Measurements from ENCODE around the gene NAALADL2. TPM values are rescaled to one million over a fixed set of nuclear protein-coding genes. Genes with fewer than 3 reads are reported as not detected.

The NAALADL2 gene
- total and polyA plus RNA-seq, 9 of the 15 experiments (the other 6 are each of a cell fraction or from before 2014, with no cell fraction given), result 0.29 to 1.1 (median 0.79) TPM; not detected in 1

DNA sequence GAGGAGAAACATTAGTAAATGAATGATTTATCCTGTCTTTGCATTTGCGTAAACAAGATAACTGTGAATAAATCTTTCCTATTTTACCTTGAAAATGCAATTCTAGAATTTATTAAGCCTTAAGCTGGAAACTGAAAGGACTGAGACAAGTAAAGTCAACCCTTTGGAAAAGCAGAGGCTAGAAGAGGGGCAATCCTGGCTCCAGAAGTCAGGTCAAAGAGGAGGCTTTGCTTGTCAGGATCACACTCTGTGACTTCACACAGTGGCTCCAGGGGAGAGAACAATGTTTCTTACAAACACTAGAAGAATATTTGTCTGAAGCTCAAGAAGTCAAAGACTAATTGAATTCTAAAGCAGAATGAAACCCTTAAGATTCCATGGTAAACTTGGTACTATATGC, 530.4 kb downstream of the NAALADL2 start (continued):
- TF ChIP-seq, protein P1, sequence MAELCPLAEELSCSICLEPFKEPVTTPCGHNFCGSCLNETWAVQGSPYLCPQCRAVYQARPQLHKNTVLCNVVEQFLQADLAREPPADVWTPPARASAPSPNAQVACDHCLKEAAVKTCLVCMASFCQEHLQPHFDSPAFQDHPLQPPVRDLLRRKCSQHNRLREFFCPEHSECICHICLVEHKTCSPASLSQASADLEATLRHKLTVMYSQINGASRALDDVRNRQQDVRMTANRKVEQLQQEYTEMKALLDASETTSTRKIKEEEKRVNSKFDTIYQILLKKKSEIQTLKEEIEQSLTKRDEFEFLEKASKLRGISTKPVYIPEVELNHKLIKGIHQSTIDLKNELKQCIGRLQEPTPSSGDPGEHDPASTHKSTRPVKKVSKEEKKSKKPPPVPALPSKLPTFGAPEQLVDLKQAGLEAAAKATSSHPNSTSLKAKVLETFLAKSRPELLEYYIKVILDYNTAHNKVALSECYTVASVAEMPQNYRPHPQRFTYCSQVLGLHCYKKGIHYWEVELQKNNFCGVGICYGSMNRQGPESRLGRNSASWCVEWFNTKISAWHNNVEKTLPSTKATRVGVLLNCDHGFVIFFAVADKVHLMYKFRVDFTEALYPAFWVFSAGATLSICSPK (IDR thresholded peaks at IDR 0.05; ENCODE audit: borderline replicate concordance), result no peak
- TF ChIP-seq SRSF3 (IDR thresholded peaks at IDR 0.05; ENCODE audit: insufficient read depth, low read length) (no peak), ARHGAP35 (IDR thresholded peaks at IDR 0.05; ENCODE audit: partially characterized antibody) (no peak), ZBTB12 (CRISPR knock-in tag; IDR thresholded peaks at IDR 0.05) (no peak), MEIS2 (IDR thresholded peaks at IDR 0.05; ENCODE audit: partially characterized antibody) (no peak), ZBTB26 (CRISPR knock-in tag; IDR thresholded peaks at IDR 0.05) (no peak), RFX1 (IDR thresholded peaks at IDR 0.05) (no peak), SMARCA4 (IDR thresholded peaks at IDR 0.05) (no peak), EHMT2 (IDR thresholded peaks at IDR 0.05) (no peak)
